HG02642 (cell line): Measurements from ENCODE around the gene PLS1.
"Not testable (repeated sequence)": the region's sequence is repeated elsewhere in the genome, so short reads cannot be mapped to it uniquely, and the experiment has no call there.

Source experiments
- ATAC-seq: cut with Tn5 transposase; IDR thresholded peaks from one replicate; pipeline ENCODE4 v1.9.1; 2021; ENCODE audit warnings: mild to moderate bottlenecking; ENCODE audit not compliant: unreplicated experiment, poor library complexity

Gene PLS1, protein sequence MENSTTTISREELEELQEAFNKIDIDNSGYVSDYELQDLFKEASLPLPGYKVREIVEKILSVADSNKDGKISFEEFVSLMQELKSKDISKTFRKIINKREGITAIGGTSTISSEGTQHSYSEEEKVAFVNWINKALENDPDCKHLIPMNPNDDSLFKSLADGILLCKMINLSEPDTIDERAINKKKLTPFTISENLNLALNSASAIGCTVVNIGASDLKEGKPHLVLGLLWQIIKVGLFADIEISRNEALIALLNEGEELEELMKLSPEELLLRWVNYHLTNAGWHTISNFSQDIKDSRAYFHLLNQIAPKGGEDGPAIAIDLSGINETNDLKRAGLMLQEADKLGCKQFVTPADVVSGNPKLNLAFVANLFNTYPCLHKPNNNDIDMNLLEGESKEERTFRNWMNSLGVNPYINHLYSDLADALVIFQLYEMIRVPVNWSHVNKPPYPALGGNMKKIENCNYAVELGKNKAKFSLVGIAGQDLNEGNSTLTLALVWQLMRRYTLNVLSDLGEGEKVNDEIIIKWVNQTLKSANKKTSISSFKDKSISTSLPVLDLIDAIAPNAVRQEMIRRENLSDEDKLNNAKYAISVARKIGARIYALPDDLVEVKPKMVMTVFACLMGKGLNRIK

GRCh38 chr3:142595951-142596725, at the start of gene PLS1:
TSS of gene PLS1 (plus strand) at chr3:142596393. CDS start at chr3:142664238, 67,845 bp downstream.
- peak; percentile 90 for ATAC-seq

DNA sequence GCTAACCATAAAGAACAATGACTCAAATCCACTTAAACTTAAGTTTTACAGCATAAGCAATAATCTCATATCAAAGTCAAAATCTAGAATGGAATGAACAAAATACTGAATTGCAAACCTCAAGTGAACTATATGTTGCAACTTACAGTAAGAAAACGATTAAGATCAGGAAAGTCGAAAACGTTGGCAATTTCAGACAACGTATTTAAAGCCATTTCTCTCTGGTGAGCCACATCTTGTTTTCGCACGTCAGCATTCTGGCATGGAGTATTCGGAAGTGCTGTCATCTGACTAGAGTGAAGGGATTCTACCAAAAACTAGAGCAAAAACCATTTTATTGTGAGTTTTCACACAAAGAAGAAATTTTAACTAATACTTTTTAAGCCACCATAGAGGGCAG, 46.2 kb upstream of the PLS1 start:
- no peak for ATAC-seq

- not testable (repeated sequence) for ATAC-seq
These were observed 43.6 kb upstream of the PLS1 start for GRCh38 chr3:142552579-142552978.

- no peak for ATAC-seq
These were observed 42.5 kb upstream of the PLS1 start for GRCh38 chr3:142553741-142554140.

- ATAC-seq: no peak
These were observed 36.1 kb upstream of the PLS1 start for GRCh38 chr3:142560118-142560517.

GRCh38 chr3:142563496-142563997, 32.6 kb upstream of the PLS1 start:
- ATAC-seq: no peak

GRCh38 chr3:142566096-142566495, 30.1 kb upstream of the PLS1 start:
- ATAC-seq: no peak

- ATAC-seq: no peak
These were observed 27.7 kb upstream of the PLS1 start for GRCh38 chr3:142568393-142569017.

- ATAC-seq: not testable (repeated sequence)
These were observed 26.8 kb upstream of the PLS1 start for GRCh38 chr3:142569422-142569821.

- ATAC-seq: not testable (repeated sequence)
These were observed 22.0 kb upstream of the PLS1 start for GRCh38 chr3:142574223-142574622.

- ATAC-seq: no peak
These were observed 21.5 kb upstream of the PLS1 start for GRCh38 chr3:142574665-142575064.

DNA sequence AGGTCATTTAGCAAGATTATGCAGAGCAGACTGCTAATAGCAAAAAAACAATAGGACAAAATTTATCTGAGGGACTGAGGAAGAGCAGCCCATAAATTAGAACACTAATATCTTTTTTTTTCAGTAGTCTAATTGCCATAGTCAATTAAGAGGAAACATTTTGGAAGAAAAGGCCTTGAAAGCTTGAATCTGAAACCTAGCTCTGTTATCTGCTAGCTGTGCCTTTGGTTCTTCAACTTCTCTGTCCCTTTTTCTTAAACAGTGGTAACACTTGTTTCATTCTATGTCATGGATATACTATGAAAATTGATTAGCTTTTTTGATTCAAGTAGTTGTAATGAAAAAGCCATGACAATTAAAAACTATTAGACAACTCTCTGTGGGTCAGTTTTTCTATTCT, 19.4 kb upstream of the PLS1 start:
- no peak for ATAC-seq

DNA sequence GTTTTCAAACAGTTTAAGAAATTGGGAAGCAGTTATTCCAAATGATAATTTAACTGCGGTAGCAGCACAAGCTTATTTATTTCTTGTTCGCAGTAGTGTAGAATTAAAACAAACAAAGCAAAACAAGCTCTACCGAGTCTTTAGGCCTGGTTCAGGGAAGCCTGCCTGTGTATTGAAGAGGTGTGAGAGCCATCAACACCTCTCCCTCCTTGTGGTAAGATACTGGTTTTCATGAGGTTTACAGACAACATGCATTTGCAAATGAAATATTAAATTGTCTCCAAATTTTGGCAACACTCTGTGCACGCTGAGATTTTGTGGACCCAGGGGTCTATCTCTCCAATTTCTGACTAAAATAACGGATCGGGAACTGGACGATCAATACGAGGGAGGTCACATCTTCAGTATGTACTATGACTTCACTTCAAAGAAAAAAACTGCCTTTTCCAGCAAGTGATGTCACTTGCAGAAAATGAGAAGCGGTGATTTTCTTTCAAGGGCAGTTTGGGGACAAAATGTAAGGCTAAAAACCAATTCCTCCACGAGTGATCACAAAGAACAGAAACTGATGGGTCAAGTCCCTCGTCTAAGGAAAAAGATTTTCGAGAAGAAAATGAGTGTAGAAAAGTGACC, 18.4 kb upstream of the PLS1 start:
- ATAC-seq: no peak

DNA sequence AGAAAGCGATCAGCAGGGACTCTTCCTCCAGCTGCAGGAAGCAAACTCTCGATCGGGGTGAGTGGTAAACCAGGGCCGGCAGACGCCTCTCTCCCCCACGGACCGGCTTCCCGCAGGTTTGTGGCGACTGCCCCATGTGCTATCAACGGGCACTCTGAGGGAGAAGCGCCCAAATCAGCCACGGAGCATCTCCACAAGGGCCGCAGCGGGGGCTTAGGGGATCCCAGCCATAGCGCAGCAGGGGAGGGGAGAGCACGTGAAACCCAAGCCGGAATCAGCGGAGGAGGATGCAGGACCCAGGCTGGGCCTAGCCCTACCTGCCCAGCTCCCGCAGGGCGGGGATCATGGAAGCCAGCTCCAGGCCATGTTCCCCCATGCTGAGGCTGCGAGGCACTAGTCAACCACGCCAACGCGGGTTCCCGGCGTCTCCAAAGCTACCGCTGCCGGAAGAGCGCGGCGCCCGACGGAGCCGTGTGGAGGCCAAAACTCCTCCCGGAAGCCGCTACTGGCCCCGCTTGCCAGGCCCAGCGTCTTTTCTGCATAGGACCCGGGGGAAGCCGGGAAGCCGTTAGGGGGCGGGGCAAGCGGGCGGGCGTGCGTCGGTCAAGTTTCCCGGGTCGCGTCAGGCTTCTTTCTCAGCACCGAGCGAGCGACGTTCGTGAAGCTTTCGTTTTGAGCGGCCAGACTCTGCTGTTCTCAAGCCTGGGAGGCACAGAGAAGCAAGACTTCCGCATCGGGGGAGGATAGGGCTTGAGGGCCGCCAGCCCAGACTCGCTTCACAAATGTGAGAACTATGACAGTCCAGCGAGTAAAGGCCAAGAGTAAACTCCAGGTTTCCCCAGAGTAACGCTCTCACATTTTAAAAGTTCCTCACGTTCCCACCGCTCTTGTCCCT, 17.6 kb upstream of the PLS1 start, which contains the start of gene ATR:
TSS of gene ATR (minus strand) at position 405 of the 895 bp plus-strand sequence. CDS start at position 376, 29 bp downstream.
- peak; percentile 94 for ATAC-seq

GRCh38 chr3:142580061-142580423, 16.2 kb upstream of the PLS1 start:
- no peak for ATAC-seq

DNA sequence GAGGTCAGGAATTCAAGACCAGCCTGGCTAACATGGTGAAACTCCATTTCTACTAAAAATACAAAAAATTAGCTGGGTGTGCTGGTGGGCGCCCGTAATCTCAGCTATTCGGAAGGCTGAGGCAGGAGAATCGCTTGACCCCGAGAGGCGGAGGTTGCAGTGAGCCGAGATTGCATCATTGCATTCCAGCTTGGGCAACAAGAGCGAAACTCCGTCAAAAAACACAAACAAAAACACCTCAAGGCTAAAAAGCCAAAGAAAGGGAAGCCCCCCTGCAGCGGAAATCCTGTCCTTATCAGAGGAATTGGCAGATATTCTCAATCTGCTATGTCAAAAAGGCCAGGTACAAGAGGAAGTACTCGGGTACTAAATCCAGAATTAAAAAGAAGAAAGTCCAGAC, 15.1 kb upstream of the PLS1 start:
- ATAC-seq: not testable (repeated sequence)

DNA sequence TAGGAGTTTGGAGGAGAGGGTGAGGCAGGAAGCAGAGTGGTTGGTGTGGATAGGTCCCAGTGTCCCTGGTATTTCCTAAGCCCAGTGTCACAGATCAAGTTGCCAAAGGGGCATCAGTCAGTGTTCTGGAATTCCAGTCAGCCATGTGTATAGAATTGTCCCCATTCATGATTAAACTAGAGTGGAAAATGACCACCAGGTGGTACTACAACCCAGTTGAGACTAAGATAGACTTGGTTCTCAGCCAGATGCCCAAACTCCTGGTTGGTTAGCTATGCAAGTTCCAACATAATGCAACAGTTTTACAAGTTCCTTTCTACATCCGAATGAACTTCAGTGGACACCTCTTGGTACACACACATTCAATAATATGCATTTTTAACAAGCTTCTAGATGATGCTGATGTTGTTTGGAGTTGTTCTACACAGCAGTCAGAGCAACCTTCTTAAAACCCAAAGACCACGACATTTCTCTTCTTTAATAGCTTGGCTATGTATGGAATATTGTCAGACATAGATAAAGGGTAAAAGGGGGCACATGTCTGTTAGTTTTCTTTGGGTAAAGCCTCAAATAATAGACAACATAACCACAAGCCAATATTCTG, 9.3 kb upstream of the PLS1 start:
- ATAC-seq: no peak

DNA sequence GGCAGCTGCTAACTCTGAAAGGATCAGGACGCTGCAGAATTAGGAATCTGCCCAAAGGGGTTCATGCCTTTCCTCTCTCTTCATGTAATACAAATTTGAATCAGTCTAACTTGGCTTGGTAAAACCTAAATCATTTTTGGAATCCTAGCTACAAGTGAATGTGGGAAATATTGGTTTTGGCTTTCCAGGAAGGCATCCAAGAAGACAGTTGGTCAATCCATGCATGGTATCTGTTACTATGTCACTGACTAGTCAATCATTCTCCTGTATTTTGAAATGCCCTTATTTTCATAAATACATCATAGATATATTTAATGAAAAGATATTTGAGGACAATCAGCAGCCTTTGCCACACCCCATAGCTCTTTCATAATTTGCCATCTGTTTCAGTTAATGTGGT, 7.5 kb upstream of the PLS1 start:
- no peak for ATAC-seq
